Cerebellar nuclear complex (tissue), 1 donor: ENCODE measurements around the gene TST.

Experiments
- DNase-seq, 2 experiments: peaks; one replicate each; lab custom pipeline; 2025; lab: John Stamatoyannopoulos, UW

TST gene

GRCh38 chr22:37019309-37020191, at the start of gene TST, which contains the start of gene MPST:
Gene TST (minus strand): TSS chr22:37019447. CDS start chr22:37018732, 715 bp downstream.
Gene MPST (plus strand): TSS chr22:37019742. CDS start chr22:37019837, 95 bp downstream.
- DNase-seq, result no peak

- no peak for DNase-seq
Measured at GRCh38 chr22:37068859-37069258, 49.6 kb upstream of the TST start.

- no peak for DNase-seq
Measured at GRCh38 chr22:37067428-37067827, 48.2 kb upstream of the TST start.

GRCh38 chr22:37065961-37066360, 46.7 kb upstream of the TST start:
- no peak for DNase-seq

GRCh38 chr22:37065180-37065579, 45.9 kb upstream of the TST start:
- no peak for DNase-seq

GRCh38 chr22:37064553-37064952, 45.3 kb upstream of the TST start:
- no peak for DNase-seq

GRCh38 chr22:37063431-37064420, 44.5 kb upstream of the TST start:
- no peak for DNase-seq

GRCh38 chr22:37062702-37063381, 43.6 kb upstream of the TST start:
- DNase-seq, result no peak

GRCh38 chr22:37062376-37062675, 43.1 kb upstream of the TST start:
- no peak for DNase-seq

- no peak for DNase-seq
Measured at GRCh38 chr22:37061611-37062375, 42.5 kb upstream of the TST start.

- DNase-seq, result no peak
Measured at GRCh38 chr22:37060801-37061610, 41.8 kb upstream of the TST start.

GRCh38 chr22:37059876-37060449, 40.7 kb upstream of the TST start:
- DNase-seq, result no peak

GRCh38 chr22:37058917-37059701, 39.9 kb upstream of the TST start:
- no peak for DNase-seq

GRCh38 chr22:37057796-37058510, 38.7 kb upstream of the TST start:
- DNase-seq, result no peak

GRCh38 chr22:37057226-37057625, 38.0 kb upstream of the TST start:
- no peak for DNase-seq

GRCh38 chr22:37056246-37056645, 37.0 kb upstream of the TST start:
- DNase-seq, result no peak

- no peak for DNase-seq
Measured at GRCh38 chr22:37054600-37055365, 35.5 kb upstream of the TST start.

- no peak for DNase-seq
Measured at GRCh38 chr22:37054056-37054395, 34.8 kb upstream of the TST start.
